Esophagus squamous epithelium (tissue), 5 donors: ENCODE measurements around the gene ZNF469. TPM values are rescaled to one million over a fixed set of nuclear protein-coding genes. Genes with fewer than 3 reads are reported as not detected.

Experiments
- DNase-seq: peaks from one replicate; lab custom pipeline; 2025; lab: John Stamatoyannopoulos, UW
- H3K27ac ChIP-seq, 4 donors: fragments of 200-600 bp; sonication (generic); one replicate each; pipeline ENCODE4 v1.5.1; 2016 to 2019; ENCODE audit warnings: mild to moderate bottlenecking in 1 of 4
- H3K27me3 ChIP-seq, 4 donors: fragments of 200-600 bp; sonication (generic); 1 replicate in 3 of 4; 2 replicates in 1 of 4; pipeline versions ENCODE4 v1.5.1 to v1.6.0; 2017 to 2021; ENCODE audit warnings: antibody characterized with exemption in 1 of 4
- H3K36me3 ChIP-seq, 3 donors: fragments of 200-600 bp; sonication (generic); one replicate each; pipeline ENCODE4 v1.5.1; 2016 to 2019
- H3K4me1 ChIP-seq, 3 donors: fragments of 200-600 bp; sonication (generic); one replicate each; pipeline ENCODE4 v1.5.1; 2017 to 2019
- H3K4me3 ChIP-seq, 4 donors: fragments of 200-600 bp; sonication (generic); 1 replicate in 3 of 4; 2 replicates in 1 of 4; pipeline ENCODE4 v1.5.1; 2016 to 2019; ENCODE audit warnings: mild to moderate bottlenecking in 2 of 4, moderate library complexity in 1 of 4
- H3K9me3 ChIP-seq, 3 donors: fragments of 200-600 bp; sonication (generic); one replicate each; pipeline ENCODE4 v1.5.1; 2016 to 2019
- POLR2A ChIP-seq, 4 donors: fragments of 450-650 bp; IDR thresholded peaks; one replicate each; pipeline ENCODE4 v1.6.1; 2017; ENCODE audit warnings: antibody characterized with exemption in 4 of 4, mild to moderate bottlenecking in 4 of 4, moderate library complexity in 3 of 4
- WGBS, 2 donors: methylation state at CpG; one replicate each; pipeline ENCODE4 v1.1.5; 2018; 5-methylcytosine and 5-hydroxymethylcytosine counted together
- intact Hi-C: fragments of 100-400 bp; cut with DNase I; formaldehyde crosslinking; loops from one replicate; pipeline ENCODE4 v1.15.0; 2022
- total RNA-seq, 4 donors: library from RNA; depleted of rRNA; stranded (reverse); fragments of >200 nt; gene quantifications; one replicate each; pipeline ENCODE4 v1.1.0, GENCODE V29; 2016
- TF ChIP-seq, protein P1 (sequence below), 6 experiments: fragments of 450-650 bp in 4 of 6; fragments of 200-600 bp in 2 of 6; sonication (generic) in 2 of 6; IDR thresholded peaks; one replicate each; pipeline ENCODE4 v1.5.1; 2016 to 2019; ENCODE audit warnings: antibody characterized with exemption in 6 of 6, mild to moderate bottlenecking in 4 of 6, moderate library complexity in 4 of 6
- donor health status: DM: yes; HTN: yes; CAD: no.

Gene ZNF469
- total RNA-seq, 4 donors from 2014 or later, result 0.26 to 0.57 (median 0.35) TPM

DNA sequence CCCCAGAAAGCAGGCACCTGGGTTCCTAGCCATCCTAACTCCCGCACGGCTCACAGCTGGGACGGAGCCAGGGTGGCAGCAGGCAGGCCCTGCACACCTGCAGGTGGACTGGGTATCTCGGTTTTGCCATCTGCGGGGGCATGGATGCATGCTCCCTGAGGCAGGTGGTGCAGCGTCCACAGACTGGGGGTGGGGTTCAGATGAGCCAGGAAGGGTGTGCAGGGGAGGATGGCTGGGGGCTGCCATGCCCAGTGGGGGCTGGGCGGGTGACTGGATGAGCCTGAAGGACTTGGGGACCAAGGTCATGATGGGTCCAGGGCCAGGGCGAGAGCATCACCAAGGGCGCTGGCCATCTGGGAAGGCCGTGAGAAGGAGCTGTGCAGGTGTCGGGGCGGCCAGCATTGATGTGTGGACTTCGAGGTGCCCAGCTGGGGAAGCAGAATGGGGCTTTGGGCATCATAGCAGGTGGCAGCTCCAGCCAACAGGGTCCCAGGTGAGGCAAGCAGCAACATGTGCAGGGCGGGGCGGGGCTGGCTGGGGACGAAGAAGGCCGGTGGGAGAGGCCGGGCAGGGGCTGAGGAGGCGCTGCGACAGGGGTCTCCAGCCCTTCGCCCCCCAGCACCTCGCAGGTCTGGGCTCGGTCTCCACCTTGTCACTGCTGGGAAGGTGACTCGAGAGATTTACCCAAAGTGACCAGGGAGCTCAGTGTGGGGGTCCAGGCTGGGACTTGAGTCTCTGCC lies 41.0 kb upstream of the ZNF469 start:
- H3K9me3 ChIP-seq, result no peaks in the 10 kb centered on the region
- TF ChIP-seq, protein P1, sequence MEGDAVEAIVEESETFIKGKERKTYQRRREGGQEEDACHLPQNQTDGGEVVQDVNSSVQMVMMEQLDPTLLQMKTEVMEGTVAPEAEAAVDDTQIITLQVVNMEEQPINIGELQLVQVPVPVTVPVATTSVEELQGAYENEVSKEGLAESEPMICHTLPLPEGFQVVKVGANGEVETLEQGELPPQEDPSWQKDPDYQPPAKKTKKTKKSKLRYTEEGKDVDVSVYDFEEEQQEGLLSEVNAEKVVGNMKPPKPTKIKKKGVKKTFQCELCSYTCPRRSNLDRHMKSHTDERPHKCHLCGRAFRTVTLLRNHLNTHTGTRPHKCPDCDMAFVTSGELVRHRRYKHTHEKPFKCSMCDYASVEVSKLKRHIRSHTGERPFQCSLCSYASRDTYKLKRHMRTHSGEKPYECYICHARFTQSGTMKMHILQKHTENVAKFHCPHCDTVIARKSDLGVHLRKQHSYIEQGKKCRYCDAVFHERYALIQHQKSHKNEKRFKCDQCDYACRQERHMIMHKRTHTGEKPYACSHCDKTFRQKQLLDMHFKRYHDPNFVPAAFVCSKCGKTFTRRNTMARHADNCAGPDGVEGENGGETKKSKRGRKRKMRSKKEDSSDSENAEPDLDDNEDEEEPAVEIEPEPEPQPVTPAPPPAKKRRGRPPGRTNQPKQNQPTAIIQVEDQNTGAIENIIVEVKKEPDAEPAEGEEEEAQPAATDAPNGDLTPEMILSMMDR (IDR thresholded peaks at IDR 0.05), result no peak
- no peak for TF ChIP-seq POLR2A (IDR thresholded peaks at IDR 0.05)
- no peak overlapping the region for H3K27ac ChIP-seq
- H3K4me1 ChIP-seq, result no peaks in the 10 kb centered on the region
- intact Hi-C loops, result no loop called here
- no peak overlapping the region for H3K4me3 ChIP-seq
- H3K27me3 ChIP-seq, result peaks cover 0 to 27% (median 0%) of the 10 kb centered on the region in 4 donors
- H3K36me3 ChIP-seq, result no peaks in the 10 kb centered on the region
- WGBS, 2 donors, result 78 to 80% methylated on average over 1 to 13 of the region's 24 CpGs
- DNase-seq, result no peak

DNA sequence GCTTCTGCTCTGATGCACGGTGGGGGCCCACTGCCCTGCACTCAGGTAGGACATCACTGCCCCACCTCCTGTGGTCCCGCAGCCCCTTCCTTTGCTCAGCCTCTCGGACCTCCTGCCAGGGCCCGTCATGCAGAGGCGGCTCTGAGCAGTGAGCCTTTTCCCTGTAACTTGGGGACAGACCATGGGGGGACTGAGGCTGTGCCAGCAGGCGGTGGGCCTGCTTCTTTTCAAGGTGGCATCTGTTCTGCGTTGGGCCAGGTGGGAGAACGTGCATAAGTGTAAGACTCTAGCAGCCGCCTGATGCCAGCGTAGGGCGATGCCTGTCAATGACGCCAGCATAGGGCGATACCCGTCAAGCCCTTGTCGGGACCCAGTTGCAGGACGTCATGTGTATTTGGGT lies 40.3 kb upstream of the ZNF469 start:
- no peak for DNase-seq
- TF ChIP-seq, protein P1 (IDR thresholded peaks at IDR 0.05), result no peak
- no peak for TF ChIP-seq POLR2A (IDR thresholded peaks at IDR 0.05)
- WGBS, 2 donors, result no CpG with 5 or more reads among the region's 16 CpGs
- no peaks in the 10 kb centered on the region for H3K9me3 ChIP-seq
- H3K36me3 ChIP-seq, result no peaks in the 10 kb centered on the region
- intact Hi-C loops, result no loop called here
- H3K27me3 ChIP-seq, result peaks cover 0 to 27% (median 0%) of the 10 kb centered on the region in 4 donors
- H3K4me3 ChIP-seq, result no peak overlapping the region
- H3K27ac ChIP-seq, result no peak overlapping the region
- no peaks in the 10 kb centered on the region for H3K4me1 ChIP-seq

DNA sequence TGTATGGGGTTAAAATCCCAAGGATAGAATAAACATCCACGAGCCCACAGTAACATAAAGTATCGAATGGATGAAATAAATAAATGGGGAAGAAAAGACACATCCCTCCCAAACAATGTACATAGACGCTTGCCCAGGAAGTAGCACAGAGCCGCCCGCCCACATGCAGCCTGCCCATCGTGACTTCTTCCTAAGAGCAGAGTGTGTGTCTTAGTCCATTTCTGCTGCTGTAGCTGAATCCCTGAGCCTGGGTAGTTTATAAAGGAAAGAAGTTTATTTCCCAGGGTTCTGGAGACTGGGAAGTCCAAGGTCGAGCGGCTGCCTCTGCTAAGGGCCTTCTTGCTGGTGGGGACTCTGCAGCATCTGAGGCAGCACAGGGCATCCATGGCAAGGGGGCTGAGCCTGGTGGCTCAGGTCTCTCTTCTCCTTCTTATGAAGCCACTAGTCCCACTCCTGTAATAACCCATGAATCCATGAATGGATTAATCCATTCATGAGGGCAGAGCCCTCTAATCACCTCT lies 39.4 kb upstream of the ZNF469 start:
- H3K4me1 ChIP-seq, result no peaks in the 10 kb centered on the region
- no peaks in the 10 kb centered on the region for H3K36me3 ChIP-seq
- no peak overlapping the region for H3K4me3 ChIP-seq
- no peak for TF ChIP-seq POLR2A (IDR thresholded peaks at IDR 0.05)
- TF ChIP-seq, protein P1 (IDR thresholded peaks at IDR 0.05), result no peak
- intact Hi-C loops, result no loop called here
- 71 to 83% methylated on average over 7 to 8 of the region's 8 CpGs for WGBS, 2 donors
- peaks cover 0 to 22% (median 0%) of the 10 kb centered on the region in 4 donors for H3K27me3 ChIP-seq
- no peak for DNase-seq
- H3K27ac ChIP-seq, result no peak overlapping the region
- H3K9me3 ChIP-seq, result no peaks in the 10 kb centered on the region

DNA sequence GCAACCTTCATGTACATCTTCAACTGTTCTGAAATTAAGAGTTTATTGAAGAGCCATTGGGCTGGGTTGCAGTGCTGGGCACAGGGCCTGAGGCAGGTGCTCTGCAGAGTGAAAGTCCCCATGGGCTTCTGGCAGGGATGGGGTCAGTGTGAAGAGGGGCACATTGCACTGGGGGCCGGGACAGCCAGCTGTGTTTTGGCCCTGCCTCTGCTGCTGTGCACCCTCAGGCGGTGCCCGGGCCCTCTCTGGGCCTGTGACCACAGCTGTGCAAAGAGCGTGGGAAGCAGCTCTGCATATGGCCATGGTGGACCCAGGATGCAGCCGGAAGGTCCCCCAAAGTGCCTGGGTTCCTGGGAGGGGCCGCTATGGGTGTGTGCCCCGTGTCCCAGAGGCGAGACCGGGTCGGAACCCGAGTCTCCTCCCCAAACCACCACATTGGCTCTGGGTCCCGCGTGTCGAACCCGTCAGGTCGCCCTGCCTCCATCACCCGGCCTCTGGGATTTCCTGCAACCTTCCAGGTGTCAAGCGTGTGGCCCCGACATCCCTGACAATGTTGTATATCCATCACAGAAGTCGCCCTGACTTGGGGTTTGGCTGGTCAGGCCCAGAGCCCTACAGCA lies 38.2 kb upstream of the ZNF469 start:
- H3K4me1 ChIP-seq, result no peaks in the 10 kb centered on the region
- no peak overlapping the region for H3K4me3 ChIP-seq
- TF ChIP-seq, protein P1 (IDR thresholded peaks at IDR 0.05), result no peak
- TF ChIP-seq POLR2A (IDR thresholded peaks at IDR 0.05), result no peak
- no peaks in the 10 kb centered on the region for H3K9me3 ChIP-seq
- 93 to 95% methylated on average over 5 to 14 of the region's 20 CpGs for WGBS, 2 donors
- H3K27me3 ChIP-seq, result peaks cover 0 to 13% (median 0%) of the 10 kb centered on the region in 4 donors
- H3K27ac ChIP-seq, result no peak overlapping the region
- intact Hi-C loops, result no loop called here
- DNase-seq, result no peak
- H3K36me3 ChIP-seq, result no peaks in the 10 kb centered on the region
